ENCODE measurements around the gene TBC1D5.

Gene TBC1D5

GRCh38 chr3:17585394-17586325 lies 156.8 kb downstream of the TBC1D5 start:
- no peak for DNase-seq (ENCODE audit: low read depth)

GRCh38 chr3:17584066-17584465 lies 158.4 kb downstream of the TBC1D5 start:
- DNase-seq (ENCODE audit: low read depth), result no peak

GRCh38 chr3:17583530-17583929 lies 158.9 kb downstream of the TBC1D5 start:
- DNase-seq (ENCODE audit: low read depth), result no peak

DNA sequence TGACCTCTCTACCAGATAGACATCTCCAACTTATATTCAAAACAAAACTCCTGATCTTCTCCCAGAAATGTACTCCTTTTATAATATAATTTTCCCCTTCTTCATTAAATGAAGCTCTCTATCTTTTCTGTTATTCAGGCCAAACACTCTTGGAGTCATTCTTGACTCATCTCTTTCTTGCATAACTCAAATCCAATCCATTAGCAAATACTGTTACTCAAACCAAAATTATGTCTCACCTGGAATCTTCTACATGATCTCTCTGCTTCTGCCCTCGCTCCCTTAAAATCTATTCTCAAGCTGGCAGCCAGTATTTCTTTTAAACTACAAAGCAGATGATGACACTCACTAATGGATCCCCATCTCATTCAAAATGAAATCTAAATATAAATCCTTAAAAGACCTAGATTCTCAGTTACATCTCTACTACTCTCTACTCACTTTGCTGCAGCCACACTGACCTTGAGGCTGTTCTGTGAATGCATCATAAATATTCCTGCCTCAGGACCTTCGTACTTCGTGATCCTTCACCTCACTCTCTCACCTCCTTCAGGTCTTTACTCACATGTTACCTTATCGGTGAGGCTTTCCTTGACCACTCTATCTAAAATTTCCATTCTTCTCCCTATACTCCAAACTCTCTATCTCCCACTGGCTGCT lies 160.9 kb downstream of the TBC1D5 start:
- DNase-seq (ENCODE audit: low read depth), result no peak

GRCh38 chr3:17580901-17581300 lies 161.5 kb downstream of the TBC1D5 start:
- no peak for DNase-seq (ENCODE audit: low read depth)

DNA sequence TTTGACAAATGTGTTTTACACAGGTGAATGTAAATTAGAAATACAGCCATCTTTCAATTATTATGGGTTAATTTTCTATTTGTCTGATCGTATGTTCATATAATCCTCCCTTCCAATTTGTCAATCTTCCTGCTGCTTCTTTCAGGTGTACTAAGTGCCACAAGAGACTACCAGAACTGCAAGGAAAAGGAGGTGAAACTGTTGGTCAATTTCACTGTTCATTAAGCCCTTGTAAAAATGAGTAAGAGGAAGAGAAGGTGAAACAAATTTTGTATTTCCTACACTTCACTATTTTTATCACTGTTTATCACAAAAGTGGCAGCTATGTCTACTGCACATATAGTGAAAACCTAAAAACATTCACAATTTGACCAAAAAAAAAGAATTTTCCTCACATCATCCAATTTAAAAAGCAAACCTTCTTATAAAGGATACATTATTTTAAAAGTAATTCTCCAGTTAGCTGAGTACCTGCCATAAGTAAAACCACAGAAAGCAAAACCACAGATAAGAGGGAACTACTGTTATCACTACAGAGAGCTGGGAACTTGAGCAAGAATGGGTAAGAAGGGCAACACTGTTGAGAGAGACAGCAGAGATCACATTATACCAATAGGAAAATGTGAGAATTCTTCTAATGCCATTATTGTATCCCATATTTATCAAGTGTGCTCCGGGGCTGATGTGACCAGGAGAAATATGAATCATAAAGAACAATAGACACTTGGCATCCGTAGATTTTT lies 163.0 kb downstream of the TBC1D5 start:
- DNase-seq (ENCODE audit: low read depth), result no peak

DNA sequence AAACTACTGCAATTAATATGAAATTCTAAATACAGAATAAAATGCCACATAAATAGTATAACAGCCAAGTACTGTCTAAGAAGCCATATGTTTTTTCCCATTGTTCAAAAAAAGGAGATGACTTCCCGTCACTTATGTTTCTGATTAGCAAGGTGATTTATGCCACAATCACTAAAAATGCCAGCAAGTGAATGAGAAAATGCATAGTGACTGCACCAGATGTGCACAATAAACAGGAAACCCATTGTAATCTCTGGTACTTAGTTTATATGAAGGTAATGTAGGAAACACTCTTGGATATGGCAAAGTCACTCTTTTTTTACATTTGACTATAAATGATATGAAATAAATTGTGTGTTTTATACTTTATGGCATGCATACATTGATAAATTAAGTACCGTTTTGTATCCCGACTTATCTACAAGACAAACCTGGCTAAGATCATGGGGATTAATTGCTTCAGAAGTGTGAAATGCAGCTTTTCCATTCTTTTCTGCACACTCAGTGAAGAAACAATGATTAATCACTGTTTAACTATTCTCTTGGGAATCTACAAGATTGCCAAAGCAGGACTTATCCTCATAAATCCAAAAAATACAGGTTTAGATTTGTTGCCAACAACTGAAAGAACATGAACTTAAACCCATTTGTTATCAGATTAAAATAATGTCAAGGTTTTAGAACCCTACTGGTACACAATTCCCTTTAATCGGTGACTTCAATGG lies 164.5 kb downstream of the TBC1D5 start:
- no peak for DNase-seq (ENCODE audit: low read depth)

DNA sequence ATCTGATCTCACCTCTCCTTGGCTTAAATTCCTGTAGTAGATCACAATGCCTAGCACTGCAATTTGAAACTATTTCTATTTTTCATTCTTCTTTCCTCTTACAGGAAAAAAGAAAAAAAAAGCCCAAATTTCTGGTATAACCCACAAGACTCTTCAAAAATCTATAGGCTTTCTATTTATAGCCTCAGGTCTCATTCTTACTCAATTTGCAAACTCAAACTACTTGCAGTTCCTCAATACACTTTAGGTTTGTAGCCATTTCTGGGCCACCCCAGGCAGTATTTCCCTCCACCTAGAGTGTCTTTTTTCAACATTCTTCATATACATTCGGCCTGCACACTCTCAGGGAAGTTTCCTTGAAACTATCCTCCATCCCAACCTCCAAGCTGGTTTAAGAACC lies 169.0 kb downstream of the TBC1D5 start:
- DNase-seq (ENCODE audit: low read depth), result no peak

DNA sequence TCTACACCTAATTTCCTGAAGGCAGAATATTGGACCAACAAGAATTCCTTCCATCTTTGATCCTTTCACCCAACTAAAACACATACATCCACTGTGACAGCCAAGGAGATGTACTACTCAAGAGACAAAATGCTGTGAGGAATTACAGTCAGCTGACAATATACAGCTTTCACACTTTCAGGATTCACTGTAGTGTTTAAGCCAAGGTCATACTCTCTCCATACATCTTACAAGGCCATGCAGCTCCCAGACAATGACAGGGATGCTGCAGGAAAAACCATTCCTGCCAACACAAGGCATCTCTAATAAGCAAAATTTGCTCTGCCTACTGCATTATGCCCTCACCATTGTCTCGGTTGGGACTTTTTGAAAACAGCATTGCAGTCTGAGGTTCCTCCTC lies 170.7 kb downstream of the TBC1D5 start:
- DNase-seq (ENCODE audit: low read depth), result no peak

GRCh38 chr3:17562845-17563244 lies 179.6 kb downstream of the TBC1D5 start:
- no peak for DNase-seq (ENCODE audit: low read depth)

GRCh38 chr3:17558565-17558964 lies 183.9 kb downstream of the TBC1D5 start:
- DNase-seq (ENCODE audit: low read depth), result no peak

- no peak for DNase-seq (ENCODE audit: low read depth)
Observed at GRCh38 chr3:17557749-17558463, 184.5 kb downstream of the TBC1D5 start.

DNA sequence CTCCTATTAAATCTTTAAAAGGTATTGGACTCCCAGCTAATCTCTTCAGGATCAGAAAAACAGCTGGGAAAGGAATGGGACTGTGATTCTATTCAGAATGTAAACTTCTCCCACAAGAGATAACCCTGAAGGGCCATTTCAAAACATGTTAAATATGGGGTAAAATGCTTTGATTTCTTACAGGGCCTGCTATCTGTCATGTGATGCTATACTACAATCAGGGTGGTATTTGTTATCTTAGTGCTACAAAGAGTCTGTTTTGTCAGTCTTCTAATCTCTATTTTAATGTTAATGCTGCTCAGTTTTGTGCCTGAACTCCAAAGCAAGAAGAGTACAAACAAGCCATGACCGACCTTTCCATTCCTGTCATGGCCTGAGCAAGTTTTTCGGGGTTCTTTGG lies 186.9 kb downstream of the TBC1D5 start:
- DNase-seq (ENCODE audit: low read depth), result no peak

- DNase-seq (ENCODE audit: low read depth), result no peak
Observed at GRCh38 chr3:17554078-17554477, 188.4 kb downstream of the TBC1D5 start.

GRCh38 chr3:17553080-17553479 lies 189.4 kb downstream of the TBC1D5 start:
- DNase-seq (ENCODE audit: low read depth), result no peak

GRCh38 chr3:17552351-17552750 lies 190.1 kb downstream of the TBC1D5 start:
- DNase-seq (ENCODE audit: low read depth), result no peak

- no peak for DNase-seq (ENCODE audit: low read depth)
Observed at GRCh38 chr3:17551895-17552294, 190.5 kb downstream of the TBC1D5 start.

- DNase-seq (ENCODE audit: low read depth), result peak; percentile 13
Observed at GRCh38 chr3:17551333-17551732, 191.1 kb downstream of the TBC1D5 start.

DNA sequence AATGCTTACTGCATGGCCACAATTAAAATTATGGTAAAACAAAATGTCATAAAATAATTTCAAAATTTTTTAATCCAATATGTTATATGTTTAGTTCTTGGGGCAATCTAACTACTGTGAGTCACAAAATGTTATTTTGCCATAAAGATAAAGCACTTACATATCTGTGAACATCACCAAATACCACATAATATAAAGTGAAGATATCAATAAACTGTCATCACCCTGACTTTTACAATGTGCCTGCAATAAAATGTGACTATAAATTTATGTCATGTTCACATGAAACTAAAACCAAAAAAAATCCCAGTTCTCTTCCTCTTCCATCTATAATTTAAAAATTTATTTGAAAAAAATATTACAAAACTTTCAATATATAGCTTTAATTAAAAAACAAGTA lies 191.8 kb downstream of the TBC1D5 start:
- no peak for DNase-seq (ENCODE audit: low read depth)

- DNase-seq (ENCODE audit: low read depth), result no peak
Observed at GRCh38 chr3:17546500-17547255, 195.8 kb downstream of the TBC1D5 start.

DNA sequence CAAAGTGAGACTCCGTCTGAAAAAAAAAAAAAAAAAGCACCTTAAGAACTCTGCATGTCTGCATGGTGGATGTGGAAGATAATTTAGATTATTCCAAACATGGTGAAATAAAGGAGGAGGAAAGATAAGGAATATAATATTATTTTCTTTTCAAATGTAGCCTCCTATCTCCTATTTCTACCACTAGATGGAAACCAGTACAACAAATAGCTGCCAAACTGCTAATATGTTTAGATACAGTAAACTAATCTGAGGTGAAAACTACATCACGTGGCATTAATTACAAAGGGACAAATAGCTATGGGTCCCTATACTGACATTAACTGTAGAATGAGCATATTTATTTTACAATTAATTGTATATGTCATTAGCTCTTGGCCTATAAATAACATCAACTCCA lies 197.8 kb downstream of the TBC1D5 start:
- no peak for DNase-seq (ENCODE audit: low read depth)

Data from fibroblast of gingiva (primary cell).